ENCODE results near the gene SMG6. TPM values are rescaled to one million over a fixed set of nuclear protein-coding genes. Genes with fewer than 3 reads are reported as not detected.
A peak's percentile ranks its signal among the peaks of the same experiment; 100 is the strongest.

SMG6 gene
- total RNA-seq, 1 experiment from 2014 or later, result 25.6 TPM

GRCh38 chr17:2084766-2085647 is 218.6 kb downstream of the SMG6 start:
- CTCF ChIA-PET, result interaction anchor here (1.2 to 2.6 kb wide), 6 partner anchors 10 to 160 kb away, joined by 3 to 8 read pairs (median 6); partner anchors contain the start of gene HIC1
- Mint-ChIP-seq H3K36me3 (peaks cover 4% of the 10 kb centered on the region; the same call in 1 of the 2 replicates), H3K27me3 (ENCODE audit: low read depth) (no peaks in the 10 kb centered on the region), H3K27ac (peak overlapping the region; percentile 76), H3K4me3 (no peak overlapping the region), H3K4me1 (peaks cover 15% of the 10 kb centered on the region), H3K9me3 (no peaks in the 10 kb centered on the region)
- ATAC-seq, result no peak
- TF ChIP-seq PREB (CRISPR knock-in tag; IDR thresholded peaks at IDR 0.05; ENCODE audit: borderline replicate concordance) (no peak), IRF2 (CRISPR knock-in tag; IDR thresholded peaks at IDR 0.05; ENCODE audit: borderline replicate concordance, low read depth) (no peak), ZNF512 (CRISPR knock-in tag; IDR thresholded peaks at IDR 0.05; ENCODE audit: borderline replicate concordance) (no peak), FOXJ3 (CRISPR knock-in tag; IDR thresholded peaks at IDR 0.05; ENCODE audit: borderline replicate concordance) (no peak), CREM (CRISPR knock-in tag; IDR thresholded peaks at IDR 0.05) (no peak), ARID4B (CRISPR knock-in tag; IDR thresholded peaks at IDR 0.05; ENCODE audit: borderline replicate concordance) (no peak), FOXP1 (CRISPR knock-in tag; IDR thresholded peaks at IDR 0.05; ENCODE audit: borderline replicate concordance) (no peak), ZNF396 (CRISPR knock-in tag; IDR thresholded peaks at IDR 0.05; ENCODE audit: borderline replicate concordance) (no peak)
- no peak for DNase-seq (ENCODE audit: low spot score)
- POLR2A ChIA-PET, result no interaction called here

- ChIA-PET CTCF (interaction anchor here (0.5 to 2.4 kb wide), 5 partner anchors 11 to 160 kb away, joined by 3 to 6 read pairs (median 4); no protein-coding TSS in a partner anchor), POLR2A (no interaction called here)
- no peak overlapping the region for H3K4me3 Mint-ChIP-seq
- peak overlapping the region; percentile 76 for H3K27ac Mint-ChIP-seq
- peaks cover 7% of the 10 kb centered on the region for H3K4me1 Mint-ChIP-seq
- ATAC-seq (no peak), DNase-seq (ENCODE audit: low spot score) (no peak)
- no peaks in the 10 kb centered on the region for H3K9me3 Mint-ChIP-seq
- no peaks in the 10 kb centered on the region for H3K27me3 Mint-ChIP-seq (ENCODE audit: low read depth)
- H3K36me3 Mint-ChIP-seq, result peaks cover 4% of the 10 kb centered on the region; the same call in 1 of the 2 replicates
- TF ChIP-seq ATF3 (CRISPR knock-in tag; conservative IDR thresholded peaks at IDR 0.05), result no peak
- no peak for TF ChIP-seq ZNF138 (CRISPR knock-in tag; conservative IDR thresholded peaks at IDR 0.05)
- TF ChIP-seq FOXP4 (CRISPR knock-in tag; IDR thresholded peaks at IDR 0.05), result no peak
- no peak for TF ChIP-seq ZNF232 (CRISPR knock-in tag; IDR thresholded peaks at IDR 0.05)
- TF ChIP-seq AR (CRISPR knock-in tag; IDR thresholded peaks at IDR 0.05), result no peak
- no peak for TF ChIP-seq IRF1 (CRISPR knock-in tag; IDR thresholded peaks at IDR 0.05)
These were observed 219.4 kb downstream of the SMG6 start for GRCh38 chr17:2084036-2084765.

Measured in WTC11 (cell line).